HEK293 (cell line): ENCODE measurements around the gene RNU6-7.

Experiments
- CTCF ChIA-PET: fragments of 350-600 bp; formaldehyde crosslinking; extraction: SDS; loops from one replicate; lab custom pipeline; 2021; ENCODE audit warnings: antibody characterized with exemption; lab: Yijun Ruan, JAX
- POLR2A ChIA-PET: fragments of 300-600 bp; formaldehyde crosslinking; extraction: SDS; loops from one replicate; lab custom pipeline; 2020; ENCODE audit warnings: antibody characterized with exemption, inconsistent platforms; lab: Yijun Ruan, JAX
- H3K27ac ChIP-seq: fragments of 200-500 bp; sonication (Bioruptor generic); 2 replicates; pipeline ENCODE4 v1.5.1; 2014; ENCODE audit warnings: low read depth, low read length, control low read depth, inconsistent platforms; ENCODE audit errors: extremely low read depth
- H3K36me3 ChIP-seq, 2 experiments: fragments of 200-500 bp in 1 of 2; sonication (Bioruptor generic) in 1 of 2; 1 replicate in 1 of 2; 2 replicates in 1 of 2; pipeline ENCODE4 v1.5.1; 2014 to 2017; ENCODE audit warnings: inconsistent platforms in 2 of 2, low read length in 2 of 2; ENCODE audit not compliant: control insufficient read depth in 2 of 2, insufficient read depth in 1 of 2
- H3K4me1 ChIP-seq: fragments of 200-500 bp; sonication (Bioruptor generic); 2 replicates; pipeline ENCODE4 v1.5.1; 2014; ENCODE audit warnings: mild to moderate bottlenecking, low read length, inconsistent platforms; ENCODE audit not compliant: control insufficient read depth, insufficient read depth
- H3K4me3 ChIP-seq: 2 replicates; pipeline ENCODE4 v1.5.1; 2011; ENCODE audit warnings: low read depth, mild to moderate bottlenecking, control low read depth, low read length, moderate library complexity
- H3K9me3 ChIP-seq: fragments of 200-500 bp; sonication (Bioruptor generic); 2 replicates; pipeline ENCODE4 v1.5.1; 2014; ENCODE audit warnings: low read depth, low read length, inconsistent platforms; ENCODE audit not compliant: control insufficient read depth, insufficient read depth
- GLIS1 ChIP-seq: fragments of 450-650 bp; formaldehyde crosslinking; IDR thresholded peaks from 2 replicates; pipeline ENCODE4 v1.5.1; 2016; ENCODE audit warnings: missing biosample characterization, missing genetic modification characterization
- MEIS1 ChIP-seq: sonication (generic); formaldehyde crosslinking; IDR thresholded peaks from 2 replicates; pipeline ENCODE4 v1.8.1; 2022; ENCODE audit warnings: missing genetic modification reagents, mild to moderate bottlenecking, borderline replicate concordance
- OSR2 ChIP-seq: fragments of 450-650 bp; formaldehyde crosslinking; IDR thresholded peaks from 2 replicates; pipeline ENCODE4 v1.5.1; 2016; ENCODE audit warnings: missing biosample characterization, missing genetic modification characterization
- PRDM10 ChIP-seq: fragments of 450-650 bp; formaldehyde crosslinking; IDR thresholded peaks from 2 replicates; pipeline ENCODE4 v1.5.1; 2016; ENCODE audit warnings: missing biosample characterization, missing genetic modification characterization
- REST ChIP-seq: fragments of 450-650 bp; formaldehyde crosslinking; IDR thresholded peaks from 2 replicates; pipeline ENCODE4 v1.5.1; 2016; ENCODE audit warnings: missing biosample characterization, missing genetic modification characterization
- TCF7L2 ChIP-seq: IDR thresholded peaks from 2 replicates; pipeline ENCODE4 v1.6.1; 2011; ENCODE audit warnings: low read depth, mild to moderate bottlenecking, inconsistent platforms, low read length, moderate library complexity, borderline replicate concordance
- ZBTB20 ChIP-seq: fragments of 450-650 bp; formaldehyde crosslinking; IDR thresholded peaks from 2 replicates; pipeline ENCODE4 v1.5.1; 2016; ENCODE audit warnings: missing biosample characterization, missing genetic modification characterization
- ZNF2 ChIP-seq: fragments of 450-650 bp; formaldehyde crosslinking; IDR thresholded peaks from 2 replicates; pipeline ENCODE4 v1.5.1; 2016; ENCODE audit warnings: missing biosample characterization, missing genetic modification characterization
- ZNF274 ChIP-seq, 2 experiments: fragments of 200-500 bp in 1 of 2; fragments of 450-650 bp in 1 of 2; sonication (Bioruptor generic) in 1 of 2; formaldehyde crosslinking in 1 of 2; IDR thresholded peaks; 2 replicates each; pipeline versions ENCODE4 v1.5.1 to v1.6.1; 2014 to 2016; ENCODE audit warnings: borderline replicate concordance in 1 of 2, inconsistent platforms in 1 of 2, low read length in 1 of 2, missing biosample characterization in 1 of 2, missing genetic modification characterization in 1 of 2
- ZNF302 ChIP-seq: fragments of 450-650 bp; formaldehyde crosslinking; IDR thresholded peaks from 2 replicates; pipeline ENCODE4 v1.5.1; 2016; ENCODE audit warnings: missing biosample characterization, missing genetic modification characterization, low read depth
- ZNF324 ChIP-seq: fragments of 450-650 bp; formaldehyde crosslinking; IDR thresholded peaks from 2 replicates; pipeline ENCODE4 v1.5.1; 2016; ENCODE audit warnings: missing biosample characterization, missing genetic modification characterization
- ZNF449 ChIP-seq: fragments of 450-650 bp; formaldehyde crosslinking; IDR thresholded peaks from 2 replicates; pipeline ENCODE4 v1.5.1; 2017; ENCODE audit warnings: missing biosample characterization, mild to moderate bottlenecking, missing genetic modification characterization, moderate library complexity
- ZNF548 ChIP-seq: fragments of 450-650 bp; formaldehyde crosslinking; IDR thresholded peaks from 2 replicates; pipeline ENCODE4 v1.5.1; 2016; ENCODE audit warnings: missing biosample characterization, missing genetic modification characterization
- ZNF561 ChIP-seq: fragments of 450-650 bp; IDR thresholded peaks from 2 replicates; pipeline ENCODE4 v1.5.1; 2018; ENCODE audit warnings: missing biosample characterization, missing genetic modification characterization, borderline replicate concordance
- ZNF701 ChIP-seq: fragments of 450-650 bp; formaldehyde crosslinking; IDR thresholded peaks from 2 replicates; pipeline ENCODE4 v1.5.1; 2016; ENCODE audit warnings: missing biosample characterization, missing genetic modification characterization
- ZNF76 ChIP-seq: fragments of 450-650 bp; formaldehyde crosslinking; IDR thresholded peaks from 2 replicates; pipeline ENCODE4; 2016; ENCODE audit warnings: low read depth, missing biosample characterization, missing genetic modification characterization, borderline replicate concordance
- TF ChIP-seq, protein P1 (sequence below): fragments of 450-650 bp; formaldehyde crosslinking; IDR thresholded peaks from 2 replicates; pipeline ENCODE4 v1.5.1; 2016; ENCODE audit warnings: missing biosample characterization, missing genetic modification characterization
- TF ChIP-seq, protein P2 (sequence below): fragments of 450-650 bp; formaldehyde crosslinking; IDR thresholded peaks from 2 replicates; pipeline ENCODE4 v1.5.0; 2017; ENCODE audit warnings: missing biosample characterization, missing genetic modification characterization, borderline replicate concordance
- TF ChIP-seq, protein P3 (sequence below): fragments of 450-650 bp; formaldehyde crosslinking; IDR thresholded peaks from 2 replicates; pipeline ENCODE4 v1.5.1; 2016; ENCODE audit warnings: missing biosample characterization, missing genetic modification characterization, low read depth

Gene RNU6-7

GRCh38 chr14:32190673-32191072 is 11.2 kb upstream of the RNU6-7 start:
- TF ChIP-seq ZBTB20 (tag by site-specific recombination) (no peak), ZNF76 (tag by site-specific recombination) (no peak), ZNF701 (tag by site-specific recombination) (no peak), ZNF302 (tag by site-specific recombination) (no peak), GLIS1 (no peak), ZNF449 (no peak), OSR2 (tag by site-specific recombination) (no peak), REST (tag by site-specific recombination) (no peak), ZNF324 (tag by site-specific recombination) (no peak), MEIS1 (no peak), TCF7L2 (no peak), ZNF274 (IDR thresholded peaks at IDR 0.05; ENCODE audit: low read length) (no peak), ZNF274 (tag by site-specific recombination; IDR thresholded peaks at IDR 0.05; ENCODE audit: borderline replicate concordance) (no peak), ZNF2 (no peak), ZNF561 (tag by site-specific recombination) (no peak), PRDM10 (tag by site-specific recombination) (no peak), ZNF548 (tag by site-specific recombination) (no peak)
- TF ChIP-seq, protein P1, sequence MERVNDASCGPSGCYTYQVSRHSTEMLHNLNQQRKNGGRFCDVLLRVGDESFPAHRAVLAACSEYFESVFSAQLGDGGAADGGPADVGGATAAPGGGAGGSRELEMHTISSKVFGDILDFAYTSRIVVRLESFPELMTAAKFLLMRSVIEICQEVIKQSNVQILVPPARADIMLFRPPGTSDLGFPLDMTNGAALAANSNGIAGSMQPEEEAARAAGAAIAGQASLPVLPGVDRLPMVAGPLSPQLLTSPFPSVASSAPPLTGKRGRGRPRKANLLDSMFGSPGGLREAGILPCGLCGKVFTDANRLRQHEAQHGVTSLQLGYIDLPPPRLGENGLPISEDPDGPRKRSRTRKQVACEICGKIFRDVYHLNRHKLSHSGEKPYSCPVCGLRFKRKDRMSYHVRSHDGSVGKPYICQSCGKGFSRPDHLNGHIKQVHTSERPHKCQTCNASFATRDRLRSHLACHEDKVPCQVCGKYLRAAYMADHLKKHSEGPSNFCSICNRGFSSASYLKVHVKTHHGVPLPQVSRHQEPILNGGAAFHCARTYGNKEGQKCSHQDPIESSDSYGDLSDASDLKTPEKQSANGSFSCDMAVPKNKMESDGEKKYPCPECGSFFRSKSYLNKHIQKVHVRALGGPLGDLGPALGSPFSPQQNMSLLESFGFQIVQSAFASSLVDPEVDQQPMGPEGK (tag by site-specific recombination): no peak
- TF ChIP-seq, protein P2, sequence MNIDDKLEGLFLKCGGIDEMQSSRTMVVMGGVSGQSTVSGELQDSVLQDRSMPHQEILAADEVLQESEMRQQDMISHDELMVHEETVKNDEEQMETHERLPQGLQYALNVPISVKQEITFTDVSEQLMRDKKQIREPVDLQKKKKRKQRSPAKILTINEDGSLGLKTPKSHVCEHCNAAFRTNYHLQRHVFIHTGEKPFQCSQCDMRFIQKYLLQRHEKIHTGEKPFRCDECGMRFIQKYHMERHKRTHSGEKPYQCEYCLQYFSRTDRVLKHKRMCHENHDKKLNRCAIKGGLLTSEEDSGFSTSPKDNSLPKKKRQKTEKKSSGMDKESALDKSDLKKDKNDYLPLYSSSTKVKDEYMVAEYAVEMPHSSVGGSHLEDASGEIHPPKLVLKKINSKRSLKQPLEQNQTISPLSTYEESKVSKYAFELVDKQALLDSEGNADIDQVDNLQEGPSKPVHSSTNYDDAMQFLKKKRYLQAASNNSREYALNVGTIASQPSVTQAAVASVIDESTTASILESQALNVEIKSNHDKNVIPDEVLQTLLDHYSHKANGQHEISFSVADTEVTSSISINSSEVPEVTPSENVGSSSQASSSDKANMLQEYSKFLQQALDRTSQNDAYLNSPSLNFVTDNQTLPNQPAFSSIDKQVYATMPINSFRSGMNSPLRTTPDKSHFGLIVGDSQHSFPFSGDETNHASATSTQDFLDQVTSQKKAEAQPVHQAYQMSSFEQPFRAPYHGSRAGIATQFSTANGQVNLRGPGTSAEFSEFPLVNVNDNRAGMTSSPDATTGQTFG (tag by site-specific recombination): no peak
- TF ChIP-seq, protein P3, sequence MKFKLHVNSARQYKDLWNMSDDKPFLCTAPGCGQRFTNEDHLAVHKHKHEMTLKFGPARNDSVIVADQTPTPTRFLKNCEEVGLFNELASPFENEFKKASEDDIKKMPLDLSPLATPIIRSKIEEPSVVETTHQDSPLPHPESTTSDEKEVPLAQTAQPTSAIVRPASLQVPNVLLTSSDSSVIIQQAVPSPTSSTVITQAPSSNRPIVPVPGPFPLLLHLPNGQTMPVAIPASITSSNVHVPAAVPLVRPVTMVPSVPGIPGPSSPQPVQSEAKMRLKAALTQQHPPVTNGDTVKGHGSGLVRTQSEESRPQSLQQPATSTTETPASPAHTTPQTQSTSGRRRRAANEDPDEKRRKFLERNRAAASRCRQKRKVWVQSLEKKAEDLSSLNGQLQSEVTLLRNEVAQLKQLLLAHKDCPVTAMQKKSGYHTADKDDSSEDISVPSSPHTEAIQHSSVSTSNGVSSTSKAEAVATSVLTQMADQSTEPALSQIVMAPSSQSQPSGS (tag by site-specific recombination): no peak
- no peak overlapping the region for H3K27ac ChIP-seq
- CTCF ChIA-PET: no interaction called here
- 0 out of 2 replicates have a peak, but pooled peaks cover 5% of the 10 kb centered on the region for H3K4me1 ChIP-seq
- POLR2A ChIA-PET: no interaction called here
- no peaks in the 10 kb centered on the region for H3K9me3 ChIP-seq
- no peaks in the 10 kb centered on the region for H3K36me3 ChIP-seq
- no peak overlapping the region for H3K4me3 ChIP-seq
